HCT116 (cell line): ENCODE results near the gene ERC2. TPM values are rescaled to one million over a fixed set of nuclear protein-coding genes. Genes with fewer than 3 reads are reported as not detected.

ENCODE experiments used
- ATAC-seq: fragments of 200-7000 bp; cut with Tn5 transposase; 2 replicates; pipeline ENCODE4 v1.9.1; 2020; ENCODE audit warnings: mild to moderate bottlenecking, moderate library complexity
- BruUV-seq: library from RNA; stranded (reverse); fragments of 400-500 nt; replicated peaks from 2 replicates; lab custom pipeline; 2021; lab: Mats Ljungman, UMichigan
- CTCF ChIA-PET: fragments of 300-600 bp; sonication (Branson Sonifier 250); formaldehyde crosslinking; loops from one replicate; lab custom pipeline; 2021; ENCODE audit warnings: antibody characterized with exemption; lab: Charles Lee
- POLR2A ChIA-PET: fragments of 300-600, 350-600 bp; sonication (Branson Sonifier 250); formaldehyde crosslinking; loops from one replicate; lab custom pipeline; 2021; ENCODE audit warnings: antibody characterized with exemption; lab: Charles Lee
- RAD21 ChIA-PET, 2 experiments: fragments of 300-600 bp; sonication (Branson Sonifier 250); formaldehyde crosslinking; loops; one replicate each; lab custom pipeline; 2023; ENCODE audit warnings: low total read pairs in 2 of 2; ENCODE audit not compliant: uncharacterized antibody in 2 of 2, unreplicated experiment in 2 of 2, low non-redundant PET in 1 of 2; lab: Charles Lee
- DNase-seq: peaks from one replicate; pipeline ENCODE4 v3.0.0-alpha.2; 2010; ENCODE audit warnings: low read depth, low spot score
- H2AFZ ChIP-seq: fragments of 200-600 bp; shearing (Covaris generic), sonication (generic); 2 replicates; pipeline ENCODE4 v1.6.1; 2017; ENCODE audit warnings: low read depth, mixed run types, mixed read lengths, antibody characterized with exemption, low read length; ENCODE audit not compliant: poor library complexity, severe bottlenecking
- H3K27ac ChIP-seq: 2 replicates; pipeline ENCODE4 v1.5.1; 2012; ENCODE audit warnings: low read depth, low read length
- H3K27me3 ChIP-seq: fragments of 200-600 bp; sonication (generic); 2 replicates; pipeline ENCODE4 v1.6.1; 2016; ENCODE audit warnings: mixed run types, low read length, mixed read lengths; ENCODE audit not compliant: insufficient read depth
- H3K36me3 ChIP-seq, 2 experiments: fragments of 200-500 bp in 1 of 2; fragments of 200-600 bp in 1 of 2; sonication (Bioruptor generic) in 1 of 2; sonication (generic) in 1 of 2; 2 replicates each; pipeline versions ENCODE4 v1.5.1 to v1.6.1; 2014 to 2016; ENCODE audit warnings: low read length in 2 of 2, inconsistent platforms in 1 of 2, mixed read lengths in 1 of 2, mixed run types in 1 of 2; ENCODE audit not compliant: insufficient read depth in 2 of 2, control insufficient read depth in 1 of 2
- H3K4me1 ChIP-seq, 2 experiments: fragments of 200-600 bp in 1 of 2; sonication (generic) in 1 of 2; 2 replicates each; pipeline versions ENCODE4 v1.5.1 to v1.6.1; 2012 to 2017; ENCODE audit warnings: low read length in 2 of 2, inconsistent platforms in 1 of 2, mild to moderate bottlenecking in 1 of 2, mixed read lengths in 1 of 2, mixed run types in 1 of 2, moderate library complexity in 1 of 2; ENCODE audit not compliant: insufficient read depth in 2 of 2, control insufficient read depth in 1 of 2
- H3K4me2 ChIP-seq: fragments of 200-600 bp; sonication (generic); 2 replicates; pipeline ENCODE4 v1.6.1; 2017; ENCODE audit warnings: mixed run types, low read length, mixed read lengths
- H3K4me3 ChIP-seq, 2 experiments: fragments of 200-600 bp in 1 of 2; sonication (generic) in 1 of 2; replicated peaks in 1 of 2; 2 replicates each; pipeline ENCODE4 v1.5.1; 2011 to 2016; ENCODE audit warnings: low read length in 2 of 2, control low read depth in 1 of 2, low read depth in 1 of 2, mild to moderate bottlenecking in 1 of 2, mixed read lengths in 1 of 2, mixed run types in 1 of 2
- H3K79me2 ChIP-seq: fragments of 200-600 bp; sonication (generic); 2 replicates; pipeline ENCODE4 v1.6.1; 2017; ENCODE audit warnings: mild to moderate bottlenecking, mixed run types, low read length, moderate library complexity, mixed read lengths; ENCODE audit not compliant: insufficient read depth
- H3K9ac ChIP-seq: fragments of 200-600 bp; sonication (generic); 2 replicates; pipeline ENCODE4 v1.6.1; 2016; ENCODE audit warnings: low read length, mixed read lengths
- H3K9me2 ChIP-seq: fragments of 200-600 bp; sonication (generic), shearing (Covaris generic); 2 replicates; pipeline ENCODE4 v1.6.1; 2017; ENCODE audit warnings: mixed run types, mild to moderate bottlenecking, moderate library complexity; ENCODE audit not compliant: insufficient read depth
- H3K9me3 ChIP-seq, 2 experiments: fragments of 200-500 bp in 1 of 2; fragments of 200-600 bp in 1 of 2; sonication (Bioruptor generic) in 1 of 2; sonication (generic) in 1 of 2; 2 replicates each; pipeline ENCODE4 v1.6.1; 2014 to 2017; ENCODE audit warnings: low read length in 2 of 2, mixed read lengths in 2 of 2, inconsistent platforms in 1 of 2, low read depth in 1 of 2, mild to moderate bottlenecking in 1 of 2, mixed run types in 1 of 2, moderate library complexity in 1 of 2; ENCODE audit not compliant: control insufficient read depth in 1 of 2, insufficient read depth in 1 of 2
- H4K20me1 ChIP-seq: fragments of 200-600 bp; sonication (generic), shearing (Covaris generic); 2 replicates; pipeline ENCODE4 v1.6.1; 2017; ENCODE audit warnings: mixed run types, mild to moderate bottlenecking, moderate library complexity; ENCODE audit not compliant: insufficient read depth
- EGR1 ChIP-seq: IDR thresholded peaks from 2 replicates; pipeline ENCODE4 v1.6.1; 2012; ENCODE audit warnings: low read depth
- ELF1 ChIP-seq: IDR thresholded peaks from 2 replicates; pipeline ENCODE4 v1.6.1; 2012; ENCODE audit warnings: low read depth, borderline replicate concordance
- EZH2 ChIP-seq: fragments of 200-600 bp; sonication (generic); IDR thresholded peaks from 2 replicates; pipeline ENCODE4 v1.6.1; 2017; ENCODE audit warnings: antibody characterized with exemption, mixed run types
- FOSL1 ChIP-seq: IDR thresholded peaks from 2 replicates; pipeline ENCODE4 v1.6.1; 2012; ENCODE audit warnings: low read depth
- JUND ChIP-seq: IDR thresholded peaks from 2 replicates; pipeline ENCODE4 v1.6.1; 2012
- POLR2A ChIP-seq: IDR thresholded peaks from 2 replicates; pipeline ENCODE4 v1.7.0; 2011; ENCODE audit warnings: borderline replicate concordance; ENCODE audit not compliant: insufficient read depth, insufficient read length; ENCODE audit errors: extremely low read depth
- POLR2AphosphoS5 ChIP-seq: IDR thresholded peaks from 2 replicates; pipeline ENCODE4 v1.6.1; 2011; ENCODE audit warnings: mild to moderate bottlenecking, low read depth, low read length, moderate library complexity
- RAD21 ChIP-seq: IDR thresholded peaks from 2 replicates; pipeline ENCODE4 v1.6.1; 2012; ENCODE audit warnings: low read depth, mild to moderate bottlenecking
- SIN3A ChIP-seq: IDR thresholded peaks from 2 replicates; pipeline ENCODE4 v1.6.1; 2012; ENCODE audit warnings: low read depth
- SP1 ChIP-seq: IDR thresholded peaks from 2 replicates; pipeline ENCODE4 v1.6.1; 2012; ENCODE audit warnings: low read depth
- SRF ChIP-seq: IDR thresholded peaks from 2 replicates; pipeline ENCODE4 v1.6.1; 2012; ENCODE audit warnings: low read depth
- TCF7L2 ChIP-seq: IDR thresholded peaks from 2 replicates; pipeline ENCODE4 v1.7.0; 2011; ENCODE audit warnings: borderline replicate concordance, inconsistent platforms; ENCODE audit not compliant: insufficient read depth, insufficient read length; ENCODE audit errors: extremely low read depth
- YY1 ChIP-seq: IDR thresholded peaks from 2 replicates; pipeline ENCODE4 v1.6.1; 2011; ENCODE audit warnings: low read length, low read depth, moderate library complexity, mild to moderate bottlenecking; ENCODE audit not compliant: insufficient replicate concordance; ENCODE audit errors: extremely low read depth
- ZFX ChIP-seq: fragments of 450-650 bp; IDR thresholded peaks from 2 replicates; pipeline ENCODE4 v1.6.1; 2017
- intact Hi-C: fragments of 100-400 bp; cut with micrococcal nuclease; formaldehyde crosslinking; loops from 2 replicates; pipeline ENCODE4 v1.10.0; 2022
- total RNA-seq: library from RNA; stranded (reverse); gene quantifications from one replicate; pipeline ENCODE4 v1.2.1, GENCODE V29; 2021; ENCODE audit not compliant: unreplicated experiment
- TF ChIP-seq, protein P1 (sequence below), 3 experiments: fragments of 200-600 bp in 1 of 3; sonication (generic) in 1 of 3; IDR thresholded peaks in 2 of 3; conservative IDR thresholded peaks in 1 of 3; 2 replicates each; pipeline ENCODE4 v1.5.1; 2012 to 2017; ENCODE audit warnings: low read depth in 2 of 3, low read length in 2 of 3, antibody characterized with exemption in 1 of 3, borderline replicate concordance in 1 of 3, control low read depth in 1 of 3, mild to moderate bottlenecking in 1 of 3, mixed read lengths in 1 of 3, mixed run types in 1 of 3, moderate library complexity in 1 of 3; ENCODE audit not compliant: insufficient read depth in 1 of 3
- TF ChIP-seq, protein P2 (sequence below): IDR thresholded peaks from 2 replicates; pipeline ENCODE4 v1.6.1; 2012
- TF ChIP-seq, protein P3 (sequence below): IDR thresholded peaks from 2 replicates; pipeline ENCODE4 v1.6.1; 2012; ENCODE audit warnings: low read depth

Gene ERC2
- total RNA-seq, 1 experiment from 2014 or later = not detected

DNA sequence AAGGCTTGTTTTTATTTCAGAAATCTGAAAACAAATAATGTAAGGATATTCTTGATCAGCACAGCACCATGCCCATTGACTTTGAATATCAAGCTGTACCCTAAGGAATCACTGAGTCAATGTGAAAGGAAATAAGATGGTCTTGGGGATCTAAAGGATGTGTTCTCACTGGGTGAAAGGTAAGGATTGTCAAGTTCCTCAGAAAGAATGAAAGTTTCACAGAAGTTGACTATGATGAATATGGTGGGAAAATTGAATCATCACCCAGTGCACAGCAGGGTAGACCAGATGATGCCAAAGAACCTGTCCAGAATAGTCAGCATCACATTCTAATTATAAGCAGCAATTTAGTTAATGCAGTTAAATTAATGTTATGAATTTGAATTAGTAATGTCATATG is 16.2 kb downstream of the ERC2 start:
- Histone ChIP-seq H3K4me1 (no peaks in the 10 kb centered on the region), H3K4me3 (no peak overlapping the region), H4K20me1 (no peaks in the 10 kb centered on the region), H3K9me3 (no peaks in the 10 kb centered on the region), H3K9ac (no peak overlapping the region), H3K36me3 (no peaks in the 10 kb centered on the region), H3K79me2 (no peaks in the 10 kb centered on the region), H3K27ac (no peak overlapping the region), H3K9me2 (no peaks in the 10 kb centered on the region), H3K27me3 (peaks cover 45% of the 10 kb centered on the region), H3K4me2 (no peak overlapping the region), H2AFZ (no peak overlapping the region)
- DNase-seq = no peak
- ChIA-PET RAD21 (no interaction called here), CTCF (no interaction called here), POLR2A (no interaction called here)
- TF ChIP-seq RAD21 (no peak), JUND (no peak), SIN3A (no peak)
- ATAC-seq = no peak
- BruUV-seq = no TSS peak
- intact Hi-C loops = no loop called here

DNA sequence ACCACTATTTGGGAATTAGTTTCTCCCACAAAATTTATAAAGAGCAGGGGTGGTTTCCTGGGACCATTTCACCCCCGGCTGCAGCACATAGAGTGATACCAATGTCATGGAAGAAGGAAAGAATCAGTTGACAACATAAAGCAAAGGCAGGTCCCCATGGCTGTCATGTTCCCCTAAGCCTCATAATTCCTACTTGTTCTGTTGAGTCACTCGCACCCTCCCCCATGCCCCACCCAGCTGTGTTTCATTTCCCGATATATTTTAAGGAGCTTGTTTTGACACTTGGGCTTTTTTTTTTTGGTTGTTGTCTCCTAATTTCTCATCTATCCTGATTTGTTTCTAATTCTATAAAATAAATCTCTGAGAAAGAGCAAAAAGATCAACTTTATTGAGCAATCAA is 24.9 kb downstream of the ERC2 start:
- Histone ChIP-seq H3K4me1 (no peaks in the 10 kb centered on the region), H3K27ac (no peak overlapping the region), H3K9me3 (no peaks in the 10 kb centered on the region), H4K20me1 (no peaks in the 10 kb centered on the region), H3K36me3 (no peaks in the 10 kb centered on the region), H2AFZ (no peak overlapping the region), H3K9ac (no peak overlapping the region), H3K79me2 (no peaks in the 10 kb centered on the region), H3K9me2 (no peaks in the 10 kb centered on the region), H3K27me3 (peaks cover 8% of the 10 kb centered on the region; the same call in 1 of the 2 replicates), H3K4me3 (no peak overlapping the region), H3K4me2 (no peak overlapping the region)
- ATAC-seq = no peak
- TF ChIP-seq RAD21 (no peak), YY1 (no peak), EGR1 (no peak), POLR2AphosphoS5 (no peak), EZH2 (no peak), FOSL1 (no peak), SIN3A (no peak), JUND (no peak), SP1 (no peak), TCF7L2 (no peak), SRF (no peak), POLR2A (no peak), ELF1 (no peak), ZFX (no peak)
- TF ChIP-seq, protein P1, sequence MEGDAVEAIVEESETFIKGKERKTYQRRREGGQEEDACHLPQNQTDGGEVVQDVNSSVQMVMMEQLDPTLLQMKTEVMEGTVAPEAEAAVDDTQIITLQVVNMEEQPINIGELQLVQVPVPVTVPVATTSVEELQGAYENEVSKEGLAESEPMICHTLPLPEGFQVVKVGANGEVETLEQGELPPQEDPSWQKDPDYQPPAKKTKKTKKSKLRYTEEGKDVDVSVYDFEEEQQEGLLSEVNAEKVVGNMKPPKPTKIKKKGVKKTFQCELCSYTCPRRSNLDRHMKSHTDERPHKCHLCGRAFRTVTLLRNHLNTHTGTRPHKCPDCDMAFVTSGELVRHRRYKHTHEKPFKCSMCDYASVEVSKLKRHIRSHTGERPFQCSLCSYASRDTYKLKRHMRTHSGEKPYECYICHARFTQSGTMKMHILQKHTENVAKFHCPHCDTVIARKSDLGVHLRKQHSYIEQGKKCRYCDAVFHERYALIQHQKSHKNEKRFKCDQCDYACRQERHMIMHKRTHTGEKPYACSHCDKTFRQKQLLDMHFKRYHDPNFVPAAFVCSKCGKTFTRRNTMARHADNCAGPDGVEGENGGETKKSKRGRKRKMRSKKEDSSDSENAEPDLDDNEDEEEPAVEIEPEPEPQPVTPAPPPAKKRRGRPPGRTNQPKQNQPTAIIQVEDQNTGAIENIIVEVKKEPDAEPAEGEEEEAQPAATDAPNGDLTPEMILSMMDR (IDR thresholded peaks at IDR 0.05 in 2 of 3, conservative IDR thresholded peaks at IDR 0.05 in 1 of 3; ENCODE audit: borderline replicate concordance in 1 of 3, insufficient read depth in 1 of 3, low read depth in 2 of 3, low read length in 2 of 3) = no peak
- TF ChIP-seq, protein P2, sequence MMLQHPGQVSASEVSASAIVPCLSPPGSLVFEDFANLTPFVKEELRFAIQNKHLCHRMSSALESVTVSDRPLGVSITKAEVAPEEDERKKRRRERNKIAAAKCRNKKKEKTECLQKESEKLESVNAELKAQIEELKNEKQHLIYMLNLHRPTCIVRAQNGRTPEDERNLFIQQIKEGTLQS = no peak
- TF ChIP-seq, protein P3, sequence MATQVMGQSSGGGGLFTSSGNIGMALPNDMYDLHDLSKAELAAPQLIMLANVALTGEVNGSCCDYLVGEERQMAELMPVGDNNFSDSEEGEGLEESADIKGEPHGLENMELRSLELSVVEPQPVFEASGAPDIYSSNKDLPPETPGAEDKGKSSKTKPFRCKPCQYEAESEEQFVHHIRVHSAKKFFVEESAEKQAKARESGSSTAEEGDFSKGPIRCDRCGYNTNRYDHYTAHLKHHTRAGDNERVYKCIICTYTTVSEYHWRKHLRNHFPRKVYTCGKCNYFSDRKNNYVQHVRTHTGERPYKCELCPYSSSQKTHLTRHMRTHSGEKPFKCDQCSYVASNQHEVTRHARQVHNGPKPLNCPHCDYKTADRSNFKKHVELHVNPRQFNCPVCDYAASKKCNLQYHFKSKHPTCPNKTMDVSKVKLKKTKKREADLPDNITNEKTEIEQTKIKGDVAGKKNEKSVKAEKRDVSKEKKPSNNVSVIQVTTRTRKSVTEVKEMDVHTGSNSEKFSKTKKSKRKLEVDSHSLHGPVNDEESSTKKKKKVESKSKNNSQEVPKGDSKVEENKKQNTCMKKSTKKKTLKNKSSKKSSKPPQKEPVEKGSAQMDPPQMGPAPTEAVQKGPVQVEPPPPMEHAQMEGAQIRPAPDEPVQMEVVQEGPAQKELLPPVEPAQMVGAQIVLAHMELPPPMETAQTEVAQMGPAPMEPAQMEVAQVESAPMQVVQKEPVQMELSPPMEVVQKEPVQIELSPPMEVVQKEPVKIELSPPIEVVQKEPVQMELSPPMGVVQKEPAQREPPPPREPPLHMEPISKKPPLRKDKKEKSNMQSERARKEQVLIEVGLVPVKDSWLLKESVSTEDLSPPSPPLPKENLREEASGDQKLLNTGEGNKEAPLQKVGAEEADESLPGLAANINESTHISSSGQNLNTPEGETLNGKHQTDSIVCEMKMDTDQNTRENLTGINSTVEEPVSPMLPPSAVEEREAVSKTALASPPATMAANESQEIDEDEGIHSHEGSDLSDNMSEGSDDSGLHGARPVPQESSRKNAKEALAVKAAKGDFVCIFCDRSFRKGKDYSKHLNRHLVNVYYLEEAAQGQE = no peak
- DNase-seq = no peak
- POLR2A ChIA-PET = no interaction called here
- intact Hi-C loops = no loop called here
- CTCF ChIA-PET = interaction anchor here (0.8 kb wide), 1 partner anchor 22 kb away, joined by 4 read pairs; no protein-coding TSS in a partner anchor
- RAD21 ChIA-PET = no interaction called here
- BruUV-seq = no TSS peak
